ENCODE measurements around the gene CCNF. TPM values are rescaled to one million over a fixed set of nuclear protein-coding genes. Genes with fewer than 3 reads are reported as not detected.
A peak's percentile ranks its signal among the peaks of the same experiment; 100 is the strongest.

Gene CCNF
- total RNA-seq, 4 donors from 2014 or later: 5.6 to 17.7 (median 11.3) TPM

- TF ChIP-seq POLR2A (IDR thresholded peaks at IDR 0.05) (no peak), CTCF (IDR thresholded peaks at IDR 0.05) (no peak)
- DNase-seq (ENCODE audit: low spot score in 2 of 2): no peak
- WGBS, 2 donors: 69 to 70% methylated on average over 4 of the region's 4 CpGs
- intact Hi-C loops (cut with DNase I; ENCODE audit: low total_unique reads): no loop called here
- no peak overlapping the region for H3K4me3 ChIP-seq (ENCODE audit: low read depth, poor library complexity, severe bottlenecking)
These were observed 25.1 kb upstream of the CCNF start for GRCh38 chr16:2404099-2404498.

- no peak for DNase-seq (ENCODE audit: low spot score in 2 of 2)
- 39 to 57% methylated on average over 2 of the region's 2 CpGs for WGBS, 2 donors
- TF ChIP-seq POLR2A (IDR thresholded peaks at IDR 0.05) (no peak), CTCF (IDR thresholded peaks at IDR 0.05) (no peak)
- intact Hi-C loops (cut with DNase I; ENCODE audit: low total_unique reads): loop anchor here (5.0 kb wide), 1 partner anchor 63 kb away; no protein-coding TSS in a partner anchor
- no peak overlapping the region for H3K4me3 ChIP-seq (ENCODE audit: low read depth, poor library complexity, severe bottlenecking)
These were observed 14.2 kb upstream of the CCNF start for GRCh38 chr16:2415085-2415484.

GRCh38 chr16:2420035-2420434 is 9.2 kb upstream of the CCNF start:
- H3K4me3 ChIP-seq (ENCODE audit: low read depth, poor library complexity, severe bottlenecking): no peak overlapping the region
- TF ChIP-seq CTCF (IDR thresholded peaks at IDR 0.05): no peak
- TF ChIP-seq POLR2A (IDR thresholded peaks at IDR 0.05): no peak
- intact Hi-C loops (cut with DNase I; ENCODE audit: low total_unique reads): no loop called here
- no peak for DNase-seq (ENCODE audit: low spot score in 2 of 2)

GRCh38 chr16:2422123-2422867 is 7.0 kb upstream of the CCNF start:
- no peak for TF ChIP-seq POLR2A (IDR thresholded peaks at IDR 0.05)
- 81 to 83% methylated on average over 6 to 7 of the region's 7 CpGs for WGBS, 2 donors
- DNase-seq (ENCODE audit: low spot score in 2 of 2): peak in 1 of 2 donors; percentile 52
- intact Hi-C loops (cut with DNase I; ENCODE audit: low total_unique reads): no loop called here
- H3K4me3 ChIP-seq (ENCODE audit: low read depth, poor library complexity, severe bottlenecking): no peak overlapping the region

DNA sequence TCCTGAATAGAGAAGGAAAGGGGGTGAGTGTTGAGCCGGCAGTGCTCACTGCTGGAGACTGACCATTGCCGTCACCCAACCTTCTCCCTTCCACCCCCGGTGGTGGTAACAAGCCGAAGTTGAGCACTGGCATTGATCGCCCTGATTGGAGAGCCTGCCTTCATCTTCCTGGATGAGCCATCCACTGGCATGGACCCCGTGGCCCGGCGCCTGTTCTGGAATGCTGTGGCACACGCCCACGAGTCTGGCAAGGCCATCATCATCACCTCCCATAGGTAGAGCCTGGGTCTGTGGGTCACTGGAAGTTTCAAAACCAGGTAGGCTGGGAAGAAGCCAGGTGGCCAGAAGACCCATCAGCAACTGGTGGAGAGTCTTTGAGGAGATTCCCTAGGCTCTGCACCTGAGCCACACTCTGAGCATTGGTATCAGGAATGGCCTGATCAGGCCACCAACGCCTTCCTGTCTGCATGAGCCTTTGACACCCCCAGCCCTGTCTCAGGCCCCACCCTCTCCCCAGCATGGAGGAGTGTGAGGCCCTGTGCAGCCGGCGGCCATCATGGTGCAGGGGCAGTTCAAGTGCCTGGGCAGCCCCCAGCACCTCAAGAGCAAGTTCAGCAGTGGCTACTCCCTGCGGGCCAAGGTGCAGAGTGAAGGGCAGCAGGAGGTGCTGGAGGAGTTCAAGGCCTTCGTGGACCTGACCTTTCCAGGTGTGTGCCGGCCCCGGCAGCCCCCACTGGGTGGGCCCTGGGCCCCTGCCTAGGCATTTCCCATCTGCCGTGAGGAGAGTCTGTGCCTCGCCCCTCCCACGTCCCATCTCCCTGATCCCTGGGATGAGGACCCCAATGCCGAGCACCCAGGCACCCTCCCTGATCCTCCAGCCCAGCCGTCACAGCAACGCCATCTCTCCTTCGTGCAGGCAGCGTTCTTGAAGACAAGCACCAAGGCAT is 4.9 kb upstream of the CCNF start:
- H3K4me3 ChIP-seq (ENCODE audit: low read depth, poor library complexity, severe bottlenecking): no peak overlapping the region
- TF ChIP-seq POLR2A (IDR thresholded peaks at IDR 0.05) (no peak), CTCF (IDR thresholded peaks at IDR 0.05) (no peak)
- no peak for DNase-seq (ENCODE audit: low spot score in 2 of 2)
- intact Hi-C loops (cut with DNase I; ENCODE audit: low total_unique reads): no loop called here
- 75 to 82% methylated on average over 25 of the region's 25 CpGs for WGBS, 2 donors

DNA sequence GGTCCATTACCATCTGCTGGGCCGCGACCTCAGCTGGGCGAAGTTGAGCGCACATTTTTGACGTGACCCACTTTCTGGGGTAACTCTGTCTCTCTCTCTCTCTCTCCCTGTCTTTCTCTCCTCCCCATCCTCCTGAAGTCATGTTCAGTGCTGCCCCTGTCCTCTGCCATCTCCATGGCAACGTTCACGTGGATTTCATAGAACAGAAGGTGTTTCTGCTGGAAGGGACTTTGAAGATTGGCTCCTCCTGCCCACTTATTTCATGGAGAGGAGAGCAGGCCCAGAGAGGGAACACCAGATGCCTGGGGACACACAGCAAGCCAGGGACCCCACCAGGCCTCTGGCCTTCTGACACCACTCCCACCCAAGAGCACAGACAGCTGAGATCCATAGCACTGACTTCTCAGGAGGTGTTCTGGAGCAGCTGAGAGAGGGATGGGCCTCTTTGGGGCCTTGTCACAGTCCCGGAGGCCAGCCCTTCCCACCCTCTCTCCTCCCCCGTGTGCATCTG is 4.2 kb upstream of the CCNF start:
- intact Hi-C loops (cut with DNase I; ENCODE audit: low total_unique reads): no loop called here
- WGBS, 2 donors: 82 to 83% methylated on average over 9 of the region's 9 CpGs
- no peak overlapping the region for H3K4me3 ChIP-seq (ENCODE audit: low read depth, poor library complexity, severe bottlenecking)
- no peak for TF ChIP-seq POLR2A (IDR thresholded peaks at IDR 0.05)
- no peak for TF ChIP-seq CTCF (IDR thresholded peaks at IDR 0.05)
- DNase-seq (ENCODE audit: low spot score in 2 of 2): no peak
